Ishikawa (cell line): ENCODE results near the gene GLT8D2.

Experiments used
- CEBPB ChIP-seq: IDR thresholded peaks from 2 replicates; pipeline ENCODE4 v1.6.1; 2012
- CREB1 ChIP-seq: IDR thresholded peaks from 2 replicates; pipeline ENCODE4 v1.6.1; 2012; ENCODE audit warnings: low read depth
- EGR1 ChIP-seq: IDR thresholded peaks from 2 replicates; pipeline ENCODE4 v1.6.1; 2012
- EP300 ChIP-seq: IDR thresholded peaks from 2 replicates; pipeline ENCODE4 v1.6.1; 2012; ENCODE audit warnings: borderline replicate concordance
- FOXM1 ChIP-seq: IDR thresholded peaks from 2 replicates; pipeline ENCODE4 v1.6.1; 2012; ENCODE audit warnings: low read depth, borderline replicate concordance
- NFIC ChIP-seq: IDR thresholded peaks from 2 replicates; pipeline ENCODE4 v1.6.1; 2012
- RAD21 ChIP-seq: IDR thresholded peaks from 2 replicates; pipeline ENCODE4 v1.6.1; 2012; ENCODE audit warnings: low read depth
- REST ChIP-seq: IDR thresholded peaks from 2 replicates; pipeline ENCODE4 v1.6.1; 2012; ENCODE audit warnings: low read depth, mild to moderate bottlenecking
- TAF1 ChIP-seq: IDR thresholded peaks from 2 replicates; pipeline ENCODE4 v1.6.1; 2012; ENCODE audit warnings: low read depth, mild to moderate bottlenecking
- TCF12 ChIP-seq: IDR thresholded peaks from 2 replicates; pipeline ENCODE4 v1.6.1; 2012; ENCODE audit warnings: low read depth
- TEAD4 ChIP-seq: IDR thresholded peaks from 2 replicates; pipeline ENCODE4 v1.6.1; 2012
- USF1 ChIP-seq: IDR thresholded peaks from 2 replicates; pipeline ENCODE4 v1.6.1; 2012
- YY1 ChIP-seq: IDR thresholded peaks from 2 replicates; pipeline ENCODE4 v1.6.1; 2012; ENCODE audit warnings: low read depth
- ZBTB7A ChIP-seq: IDR thresholded peaks from 2 replicates; pipeline ENCODE4 v1.6.1; 2012; ENCODE audit warnings: low read depth
- TF ChIP-seq, protein P1 (sequence below): IDR thresholded peaks from 2 replicates; pipeline ENCODE4 v1.6.1; 2012

Gene GLT8D2

GRCh38 chr12:104002686-104003085 lies 47.3 kb downstream of the GLT8D2 start:
- TF ChIP-seq TAF1 (no peak), CREB1 (no peak), NFIC (no peak), EGR1 (no peak), ZBTB7A (no peak), EP300 (no peak), CEBPB (no peak), USF1 (no peak), YY1 (no peak), RAD21 (no peak), REST (no peak), TCF12 (no peak), TEAD4 (no peak), FOXM1 (no peak)
- TF ChIP-seq, protein P1, sequence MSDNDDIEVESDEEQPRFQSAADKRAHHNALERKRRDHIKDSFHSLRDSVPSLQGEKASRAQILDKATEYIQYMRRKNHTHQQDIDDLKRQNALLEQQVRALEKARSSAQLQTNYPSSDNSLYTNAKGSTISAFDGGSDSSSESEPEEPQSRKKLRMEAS, result no peak

- TF ChIP-seq RAD21 (no peak), ZBTB7A (no peak), EP300 (no peak), REST (no peak), TCF12 (no peak), NFIC (no peak), TEAD4 (no peak), CEBPB (no peak), FOXM1 (no peak), TAF1 (no peak), USF1 (no peak), EGR1 (no peak), CREB1 (no peak), YY1 (no peak)
- TF ChIP-seq, protein P1, result no peak
Measured at GRCh38 chr12:104000807-104001434, 49.1 kb downstream of the GLT8D2 start.

GRCh38 chr12:103998976-103999375 lies 51.0 kb downstream of the GLT8D2 start:
- TF ChIP-seq FOXM1 (no peak), REST (no peak), RAD21 (no peak), TEAD4 (no peak), EGR1 (no peak), CREB1 (no peak)

GRCh38 chr12:103997286-103997900 lies 52.6 kb downstream of the GLT8D2 start:
- no peak for TF ChIP-seq NFIC
- TF ChIP-seq CREB1, result no peak
- no peak for TF ChIP-seq TCF12
- TF ChIP-seq ZBTB7A, result no peak
- TF ChIP-seq EGR1, result no peak
- TF ChIP-seq, protein P1, result no peak
- TF ChIP-seq YY1, result no peak
- TF ChIP-seq TAF1, result no peak
- TF ChIP-seq EP300, result no peak
- no peak for TF ChIP-seq CEBPB
- TF ChIP-seq USF1, result no peak
- no peak for TF ChIP-seq TEAD4
- no peak for TF ChIP-seq RAD21
- TF ChIP-seq REST, result no peak
- no peak for TF ChIP-seq FOXM1
